CD4-positive, alpha-beta T cell treated with Interleukin-21 for 1 hour (primary cell): ENCODE measurements around the gene SMCP.

Experiments
- DNase-seq: peaks from one replicate; pipeline ENCODE4 v3.0.0-alpha.2; 2020

SMCP gene, protein sequence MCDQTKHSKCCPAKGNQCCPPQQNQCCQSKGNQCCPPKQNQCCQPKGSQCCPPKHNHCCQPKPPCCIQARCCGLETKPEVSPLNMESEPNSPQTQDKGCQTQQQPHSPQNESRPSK

GRCh38 chr1:152878042-152878441 is at the start of gene SMCP:
SMCP (plus strand) TSS chr1:152878322; CDS start chr1:152884423, 6,101 bp downstream.
- DNase-seq: no peak

DNA sequence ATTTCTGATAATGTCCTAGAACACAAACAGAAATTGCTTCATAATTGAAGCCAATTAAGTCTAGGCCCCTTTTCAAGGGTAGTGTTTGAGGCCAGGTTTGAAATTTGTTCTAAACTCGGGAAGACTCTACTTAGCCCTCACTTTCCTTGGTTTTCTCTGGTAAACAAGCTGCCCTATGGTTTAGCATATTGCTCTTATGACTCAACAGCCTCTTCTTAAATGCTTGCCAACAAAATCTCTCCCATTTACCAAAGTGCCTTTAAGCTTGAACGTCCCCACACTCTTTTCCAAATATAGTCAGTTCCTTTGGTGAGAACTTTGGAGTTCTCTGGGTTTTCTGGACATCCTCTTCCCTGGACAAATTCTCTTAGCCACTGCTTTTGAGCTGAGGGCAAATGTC is 41.3 kb upstream of the SMCP start:
- no peak for DNase-seq

- no peak for DNase-seq
Observed at GRCh38 chr1:152842556-152842955, 35.6 kb upstream of the SMCP start, which contains the start of gene LCE6A. LCE6A (plus strand) TSS chr1:152842856; CDS start chr1:152843521, 665 bp downstream.

DNA sequence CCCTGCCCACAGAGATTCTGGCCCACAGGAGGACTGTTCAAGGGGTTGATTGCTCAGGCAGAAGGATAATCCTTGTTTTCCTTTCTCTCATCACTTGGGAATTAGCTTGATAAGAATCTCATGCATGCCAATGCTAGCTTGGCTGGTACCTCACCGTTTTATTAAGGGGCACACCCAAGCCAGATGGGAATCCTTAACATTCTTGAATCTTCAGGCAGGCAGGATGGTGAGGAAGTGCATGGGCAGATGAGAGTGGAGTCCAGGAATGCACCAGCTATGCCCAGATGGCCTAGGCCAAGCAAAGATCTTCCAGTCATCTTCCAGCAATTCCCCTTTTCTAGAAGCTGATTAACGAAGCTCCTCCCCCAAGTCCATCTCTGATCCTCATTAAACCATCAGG is 22.5 kb upstream of the SMCP start:
- no peak for DNase-seq

GRCh38 chr1:152858062-152858461 is 20.1 kb upstream of the SMCP start:
- no peak for DNase-seq

DNA sequence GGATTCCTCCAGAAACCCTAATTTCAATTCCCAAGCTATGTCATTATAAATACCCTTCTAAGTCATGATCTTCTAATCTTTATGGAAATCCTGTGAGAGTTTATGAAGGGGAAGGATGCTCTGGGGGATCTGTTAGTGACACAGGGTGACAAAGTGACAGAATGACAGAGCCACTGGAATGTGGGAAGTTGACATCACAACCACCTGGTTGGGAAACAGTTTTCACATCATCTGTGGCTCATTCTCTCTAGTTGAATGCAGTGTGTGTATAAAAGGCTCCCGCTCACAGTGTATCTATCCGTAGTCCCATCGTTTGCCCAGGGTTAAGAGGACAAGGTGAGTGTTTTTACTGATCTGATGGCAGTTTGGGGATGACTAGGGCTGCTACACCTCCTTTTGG is 18.4 kb upstream of the SMCP start, which contains the start of gene LCE7A:
Gene LCE7A (plus strand): TSS at position 301 of the 400 bp plus-strand sequence. CDS start 702 bp downstream, outside the sequence.
- no peak for DNase-seq

- no peak for DNase-seq
Observed at GRCh38 chr1:152860129-152860528, 18.0 kb upstream of the SMCP start.

- no peak for DNase-seq
Observed at GRCh38 chr1:152861374-152861773, 16.7 kb upstream of the SMCP start.

- no peak for DNase-seq
Observed at GRCh38 chr1:152864443-152864842, 13.7 kb upstream of the SMCP start.

- no peak for DNase-seq
Observed at GRCh38 chr1:152866321-152866720, 11.8 kb upstream of the SMCP start.

DNA sequence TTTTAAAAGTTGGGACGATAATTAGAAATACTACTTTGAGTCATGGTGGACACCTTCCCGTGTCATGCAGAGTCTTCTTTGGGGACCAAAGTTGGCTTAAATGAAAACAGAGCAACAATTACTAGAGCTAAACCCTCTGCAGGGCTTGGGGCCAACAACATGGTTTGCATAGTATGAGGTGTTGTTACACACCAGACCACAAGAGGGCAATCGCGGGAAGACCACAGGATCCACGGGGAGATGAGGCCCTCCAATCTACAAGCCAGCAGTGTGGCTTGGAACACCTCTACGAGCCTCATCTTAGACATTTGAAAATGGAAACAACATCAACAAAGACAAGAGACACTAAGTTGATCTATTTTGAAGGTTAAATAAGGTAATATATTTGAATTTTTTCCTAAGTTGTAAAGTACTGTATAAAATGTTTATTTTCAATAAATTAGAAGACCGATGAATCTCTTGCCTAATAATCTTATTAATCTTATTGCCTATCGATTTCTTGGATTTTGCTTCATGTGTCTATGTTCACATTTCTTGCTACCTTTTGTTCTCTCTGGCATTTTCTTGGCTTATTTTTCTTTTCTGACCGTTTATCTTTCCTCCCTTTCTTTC is 8.2 kb upstream of the SMCP start:
- DNase-seq: peak; percentile 54

DNA sequence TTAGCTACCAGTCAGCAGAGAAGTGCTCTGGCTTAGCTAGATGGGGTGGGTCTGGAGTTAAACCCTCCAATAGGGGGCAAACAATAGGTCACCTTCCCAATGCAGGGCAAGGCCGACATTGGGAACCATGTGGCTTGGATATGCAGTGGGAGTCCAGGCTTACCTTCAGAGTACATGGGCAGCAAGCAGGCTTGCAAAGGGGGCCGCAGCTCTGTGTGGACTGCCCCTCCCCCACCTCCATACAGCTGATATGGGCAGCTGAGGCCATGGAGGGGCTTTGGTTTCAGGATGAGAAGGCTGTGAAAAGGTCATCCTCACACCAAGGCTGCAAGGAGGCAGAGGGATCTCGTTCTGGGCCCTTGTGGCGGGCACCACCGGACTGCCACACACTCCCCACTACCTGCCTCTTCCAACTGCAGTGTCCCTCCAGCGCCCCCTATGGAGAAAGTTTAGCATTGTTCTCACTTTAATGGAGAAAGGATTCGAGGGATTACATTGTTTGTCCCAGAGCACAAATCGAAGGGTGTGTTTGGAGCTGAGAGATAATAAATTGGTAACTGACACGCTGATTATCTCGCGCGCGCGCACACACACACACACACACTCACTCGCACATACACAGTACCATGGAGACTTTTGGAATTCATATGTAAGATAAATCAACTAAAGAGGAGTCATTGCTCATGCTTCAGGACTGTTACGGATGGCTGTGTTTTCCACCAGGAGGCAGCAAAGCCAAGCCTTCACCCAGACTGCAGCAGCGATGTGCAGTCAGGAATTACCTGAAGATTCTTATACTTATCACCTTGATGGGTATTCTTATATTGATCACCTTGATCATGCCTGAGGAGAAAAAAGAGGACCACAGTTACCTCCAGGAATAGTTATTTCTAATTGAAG is 7.0 kb upstream of the SMCP start:
- no peak for DNase-seq

GRCh38 chr1:152871731-152872126 is 6.4 kb upstream of the SMCP start:
- DNase-seq: no peak

- no peak for DNase-seq
Observed at GRCh38 chr1:152873495-152873894, 4.6 kb upstream of the SMCP start.

DNA sequence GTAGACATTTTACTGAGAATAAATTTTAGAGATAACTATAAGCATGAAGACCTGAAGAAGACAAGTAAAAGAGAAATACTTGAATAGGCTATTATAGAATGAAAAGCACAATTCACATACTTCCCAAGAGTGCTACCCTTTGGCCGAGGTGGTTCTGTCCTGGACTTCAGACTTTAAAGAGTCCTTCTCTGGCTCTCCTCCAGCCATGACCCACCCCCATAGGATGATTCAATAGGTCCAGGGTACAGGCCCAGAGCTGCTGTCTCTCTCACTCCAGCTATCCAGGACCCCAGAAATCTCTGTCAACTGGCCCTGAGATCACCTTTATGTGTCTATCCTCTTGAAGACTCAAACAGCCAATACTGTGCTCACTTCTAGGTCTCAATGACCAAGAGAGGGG is 1.3 kb upstream of the SMCP start:
- no peak for DNase-seq

DNA sequence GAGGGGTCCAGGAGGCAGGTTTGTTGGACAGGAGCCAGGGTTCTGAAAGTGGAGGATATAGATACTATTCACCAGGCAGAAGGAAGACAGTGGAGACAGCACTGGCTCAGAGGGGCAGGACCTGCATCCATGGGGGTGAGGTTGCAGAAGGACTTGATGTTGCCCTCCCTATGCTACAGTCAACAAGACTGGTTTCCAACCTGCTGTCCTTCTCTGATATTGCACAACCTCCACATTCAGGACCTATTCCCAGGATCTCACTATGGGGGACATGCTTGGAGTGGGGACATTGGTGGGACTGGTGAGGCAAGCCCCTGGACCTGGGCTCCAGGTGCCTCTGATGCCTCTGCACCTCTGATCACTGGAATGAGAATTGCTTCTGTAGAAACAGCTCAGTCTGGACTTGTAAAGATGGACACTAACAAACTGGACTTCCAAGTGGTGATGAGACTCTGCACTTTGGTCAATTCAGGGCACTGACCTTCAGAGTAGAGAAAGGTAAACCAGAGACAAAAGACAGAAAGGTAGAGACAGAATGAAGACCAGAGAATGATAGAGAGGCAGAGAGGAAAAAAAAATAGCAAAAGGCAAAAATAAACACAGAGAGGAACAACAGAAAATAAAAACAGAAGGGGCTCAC is 1.6 kb downstream of the SMCP start:
- DNase-seq: no peak

GRCh38 chr1:152880316-152880715 is 2.2 kb downstream of the SMCP start:
- no peak for DNase-seq

DNA sequence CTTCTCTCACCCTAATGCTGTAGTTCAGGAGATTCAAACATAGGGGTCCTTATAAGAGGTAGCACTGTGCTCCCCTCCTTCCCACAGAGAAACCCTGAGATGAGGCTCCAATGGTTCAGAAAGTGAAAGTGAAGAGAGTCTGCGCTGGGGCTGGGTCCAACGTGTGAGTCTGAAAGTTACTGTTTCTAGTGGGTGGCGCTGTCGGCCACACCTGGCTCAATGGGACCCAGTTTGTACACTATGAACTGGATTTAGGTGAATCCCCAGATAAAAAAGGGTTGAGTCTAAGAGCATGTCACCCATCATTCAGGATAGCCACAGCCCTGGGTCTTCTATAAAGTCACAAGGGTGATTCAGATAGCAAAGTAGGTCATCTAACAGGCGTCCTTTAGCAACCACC is 2.8 kb downstream of the SMCP start:
- DNase-seq: no peak

DNA sequence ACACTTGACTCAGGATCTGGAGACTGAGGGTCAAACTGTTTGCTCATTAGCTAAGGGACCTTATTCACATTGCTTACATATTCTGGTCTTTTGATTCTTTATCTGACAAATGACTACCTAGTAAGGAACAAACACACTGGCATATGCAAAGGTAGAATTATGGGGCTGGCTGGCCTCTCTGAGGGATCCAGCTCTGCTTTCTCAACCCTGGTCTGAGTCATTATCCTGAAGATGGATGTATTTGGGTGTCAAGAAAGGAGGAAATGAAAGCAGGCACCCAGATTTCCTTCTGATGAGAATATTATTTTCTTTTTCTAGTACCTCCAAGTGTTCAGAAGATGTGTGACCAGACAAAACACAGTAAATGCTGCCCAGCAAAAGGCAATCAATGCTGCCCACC is 6.0 kb downstream of the SMCP start:
- DNase-seq: no peak

- no peak for DNase-seq
Observed at GRCh38 chr1:152884506-152884905, 6.4 kb downstream of the SMCP start.

DNA sequence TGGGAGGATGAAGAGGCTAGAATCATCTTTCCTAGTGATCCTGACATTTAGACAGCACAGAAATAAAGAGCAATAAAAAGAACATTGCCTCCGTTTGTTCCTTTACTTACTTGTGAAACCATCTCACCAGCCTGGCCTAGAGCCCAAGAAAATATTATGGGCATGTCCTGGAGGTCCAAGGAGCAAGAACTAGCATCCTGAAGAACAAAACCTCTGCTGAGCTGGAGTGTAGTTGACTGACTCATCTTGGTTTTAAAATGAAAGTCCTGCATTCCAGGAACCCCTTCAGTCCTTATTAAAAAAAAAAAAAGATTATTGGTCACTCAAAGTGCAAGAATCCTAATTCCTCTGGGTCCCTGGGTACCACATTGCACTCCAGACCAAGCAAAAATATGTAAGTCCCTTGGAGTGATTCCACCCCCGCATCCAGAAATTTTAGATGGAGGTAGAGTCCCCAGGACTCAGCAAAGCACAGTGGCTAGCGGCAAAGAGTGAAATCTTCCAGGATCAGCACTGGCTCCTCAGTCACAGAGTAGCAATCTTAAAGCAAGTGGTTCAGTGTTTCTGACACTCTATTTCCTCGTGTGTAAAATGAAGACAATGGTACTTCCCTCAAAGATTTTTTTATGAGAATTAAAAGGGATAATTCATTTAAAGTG is 7.0 kb downstream of the SMCP start:
- DNase-seq: no peak

GRCh38 chr1:152886085-152886484 is 8.0 kb downstream of the SMCP start:
- no peak for DNase-seq
